Lower leg skin (tissue), 3 donors: Measurements from ENCODE around the gene TRAM2.

ENCODE experiments used
- CTCF ChIP-seq, 3 donors: fragments of 450-650 bp; IDR thresholded peaks; one replicate each; pipeline ENCODE4 v1.5.1; 2016; ENCODE audit warnings: antibody characterized with exemption in 3 of 3, mild to moderate bottlenecking in 3 of 3, moderate library complexity in 2 of 3
- POLR2A ChIP-seq, 2 donors: fragments of 450-650 bp; IDR thresholded peaks; one replicate each; pipeline ENCODE4 v1.6.1; 2016 to 2017; ENCODE audit warnings: antibody characterized with exemption in 2 of 2, mild to moderate bottlenecking in 1 of 2, moderate library complexity in 1 of 2

GRCh38 chr6:52523378-52524142 is 53.3 kb downstream of the TRAM2 start:
- TF ChIP-seq POLR2A (IDR thresholded peaks at IDR 0.05) (no peak), CTCF (IDR thresholded peaks at IDR 0.05) (no peak)
